IPS DF 6.9 (cell line): ENCODE results near the gene STAC3.

Experiments
- DNase-seq: peaks from one replicate; pipeline ENCODE4 v3.0.0-alpha.2; 2013; ENCODE audit warnings: low read depth, low spot score
- H3K27ac ChIP-seq: one replicate; pipeline ENCODE4 v1.5.1; 2013; ENCODE audit warnings: low read length, control low read depth
- H3K27me3 ChIP-seq: 2 replicates; pipeline ENCODE4 v1.6.1; 2013; ENCODE audit warnings: mild to moderate bottlenecking, low read length; ENCODE audit not compliant: control insufficient read depth, insufficient read depth
- H3K36me3 ChIP-seq: 2 replicates; pipeline ENCODE4 v1.6.1; 2013; ENCODE audit warnings: low read length; ENCODE audit not compliant: control insufficient read depth, insufficient read depth
- H3K4me1 ChIP-seq: 2 replicates; pipeline ENCODE4 v1.6.1; 2013; ENCODE audit warnings: low read length; ENCODE audit not compliant: control insufficient read depth, insufficient read depth
- H3K4me3 ChIP-seq: 2 replicates; pipeline ENCODE4 v1.5.1; 2013; ENCODE audit warnings: mild to moderate bottlenecking, low read length
- H3K9me3 ChIP-seq: 2 replicates; pipeline ENCODE4 v1.6.1; 2013; ENCODE audit warnings: low read length, inconsistent platforms; ENCODE audit not compliant: control insufficient read depth, insufficient read depth
- WGBS: extraction: QIAGEN DNeasy Blood & Tissue Kit; methylation state at CpG from one replicate; pipeline ENCODE4 v1.1.7; 2013; ENCODE audit warnings: mixed read lengths, missing lambda C conversion rate; ENCODE audit not compliant: insufficient read length, insufficient coverage; 5-methylcytosine and 5-hydroxymethylcytosine counted together

Gene STAC3

GRCh38 chr12:57241402-57242310 is 9.3 kb downstream of the STAC3 start:
- Histone ChIP-seq H3K36me3 (no peaks in the 10 kb centered on the region), H3K4me3 (no peak overlapping the region), H3K27me3 (peaks cover 48% of the 10 kb centered on the region), H3K9me3 (no peaks in the 10 kb centered on the region), H3K4me1 (peaks cover 15% of the 10 kb centered on the region), H3K27ac (no peak overlapping the region)
- DNase-seq = no peak
- WGBS = no CpG with 5 or more reads among the region's 48 CpGs

DNA sequence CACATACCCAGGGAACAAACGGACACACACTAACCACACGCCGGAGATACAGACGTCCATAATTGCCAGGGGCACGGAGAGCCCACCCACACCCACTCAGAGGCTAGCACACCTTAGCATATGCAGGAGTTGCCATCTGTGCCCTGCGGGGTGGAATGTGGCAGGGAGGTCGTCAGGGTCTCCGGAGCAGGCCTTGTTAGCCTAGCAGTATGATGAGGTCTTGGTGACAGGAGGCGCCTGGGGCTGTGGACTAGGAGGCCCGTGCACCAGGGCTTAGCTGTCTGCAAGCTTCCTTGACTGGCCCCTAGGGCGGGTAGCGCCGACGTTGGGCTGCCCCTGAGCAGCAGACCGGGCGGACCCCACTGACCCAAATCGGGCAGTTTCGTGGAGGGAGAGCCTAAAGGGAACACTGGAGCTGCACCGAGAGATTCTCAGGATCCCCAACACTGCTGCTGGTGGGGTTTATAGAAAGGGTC is 10.0 kb downstream of the STAC3 start:
- DNase-seq = no peak
- Histone ChIP-seq H3K27me3 (peaks cover 53% of the 10 kb centered on the region), H3K27ac (no peak overlapping the region), H3K4me3 (no peak overlapping the region), H3K36me3 (no peaks in the 10 kb centered on the region), H3K9me3 (no peaks in the 10 kb centered on the region), H3K4me1 (peaks cover 14% of the 10 kb centered on the region)
- WGBS = no CpG with 5 or more reads among the region's 19 CpGs

GRCh38 chr12:57240066-57240921 is 10.7 kb downstream of the STAC3 start:
- Histone ChIP-seq H3K36me3 (no peaks in the 10 kb centered on the region), H3K27me3 (peaks cover 57% of the 10 kb centered on the region), H3K4me1 (peaks cover 14% of the 10 kb centered on the region), H3K4me3 (peak overlapping the region; percentile 5; the same call in 1 of the 2 replicates), H3K9me3 (no peaks in the 10 kb centered on the region), H3K27ac (no peak overlapping the region)
- no peak for DNase-seq
- WGBS = no CpG with 5 or more reads among the region's 72 CpGs

DNA sequence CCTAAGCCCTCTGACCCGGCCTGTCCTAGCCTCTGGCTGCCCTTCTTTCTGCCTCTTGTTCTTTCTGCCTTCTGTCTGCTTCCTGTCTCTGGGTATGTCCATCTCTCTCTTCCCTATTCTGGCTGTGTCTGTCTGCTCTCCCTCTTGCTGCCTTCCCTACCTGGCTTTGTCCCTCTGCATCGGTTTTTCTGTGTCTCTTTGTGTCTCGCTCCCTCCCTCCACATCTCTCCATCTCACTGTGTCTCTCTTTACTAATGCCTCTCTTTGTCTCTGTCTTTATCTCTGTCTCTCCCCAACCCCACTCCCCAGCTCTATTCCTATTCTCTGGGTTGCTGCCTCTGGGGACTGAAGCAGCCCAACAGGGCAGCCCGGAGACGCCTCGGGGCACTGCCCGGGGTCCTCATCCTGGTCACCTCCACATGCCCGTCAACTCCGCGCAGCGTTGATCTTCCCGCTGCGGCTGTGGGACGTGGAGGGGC is 11.4 kb downstream of the STAC3 start:
- no CpG with 5 or more reads among the region's 14 CpGs for WGBS
- Histone ChIP-seq H3K9me3 (no peaks in the 10 kb centered on the region), H3K4me3 (peak overlapping the region; percentile 5; the same call in 1 of the 2 replicates), H3K27me3 (peaks cover 57% of the 10 kb centered on the region), H3K36me3 (no peaks in the 10 kb centered on the region), H3K4me1 (peaks cover 15% of the 10 kb centered on the region), H3K27ac (no peak overlapping the region)
- no peak for DNase-seq

DNA sequence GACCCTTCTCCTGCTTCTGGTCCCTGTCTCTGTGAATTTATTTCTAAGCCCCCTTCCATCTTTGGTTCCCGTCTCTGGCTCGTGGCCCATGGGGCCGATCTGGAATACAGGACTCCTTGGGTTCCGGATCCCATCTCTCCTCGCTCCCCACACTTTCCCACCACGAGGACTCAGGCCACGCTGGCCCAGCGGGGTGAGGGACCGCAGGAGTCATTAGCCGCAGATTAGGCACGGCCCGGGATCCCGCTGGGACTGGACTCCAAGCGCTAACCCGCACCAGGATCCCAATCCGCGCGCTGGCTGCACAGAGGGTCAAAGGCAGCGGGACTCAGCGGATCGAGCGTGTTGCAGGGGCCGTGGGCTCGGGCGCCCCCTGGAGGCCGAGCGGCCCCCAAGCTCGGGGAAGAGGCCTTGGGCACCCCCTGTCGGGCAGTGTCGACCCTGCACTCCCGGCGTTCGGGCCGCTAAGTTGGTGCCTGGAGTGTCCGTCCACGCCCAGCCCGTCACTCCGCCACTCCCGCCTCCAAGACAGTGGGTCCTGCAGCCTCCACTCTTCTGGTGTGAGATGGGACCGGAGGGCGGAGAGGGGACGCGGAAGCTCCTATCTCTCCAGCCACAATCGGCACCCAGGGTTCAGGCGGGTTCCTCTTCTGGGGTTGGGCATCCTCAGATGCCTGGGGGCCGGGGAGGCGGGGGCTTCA is 12.0 kb downstream of the STAC3 start:
- no peak for DNase-seq
- WGBS = no CpG with 5 or more reads among the region's 47 CpGs
- no peak overlapping the region for H3K27ac ChIP-seq
- H3K36me3 ChIP-seq = no peaks in the 10 kb centered on the region
- peak overlapping the region; percentile 27; the same call in 1 of the 2 replicates for H3K4me3 ChIP-seq
- H3K4me1 ChIP-seq = peaks cover 15% of the 10 kb centered on the region
- peaks cover 57% of the 10 kb centered on the region for H3K27me3 ChIP-seq
- H3K9me3 ChIP-seq = no peaks in the 10 kb centered on the region

- no peak for DNase-seq
- peaks cover 8% of the 10 kb centered on the region for H3K36me3 ChIP-seq
- no CpG with 5 or more reads among the region's 63 CpGs for WGBS
- H3K4me1 ChIP-seq = peaks cover 13% of the 10 kb centered on the region
- no peaks in the 10 kb centered on the region for H3K9me3 ChIP-seq
- H3K27ac ChIP-seq = no peak overlapping the region
- peak overlapping the region; percentile 27; the same call in 1 of the 2 replicates for H3K4me3 ChIP-seq
- peaks cover 57% of the 10 kb centered on the region for H3K27me3 ChIP-seq
Measured at GRCh38 chr12:57237932-57238853, 12.8 kb downstream of the STAC3 start.

GRCh38 chr12:57237596-57237931 is 13.4 kb downstream of the STAC3 start:
- no peak for DNase-seq
- H3K36me3 ChIP-seq = peaks cover 14% of the 10 kb centered on the region
- no peaks in the 10 kb centered on the region for H3K9me3 ChIP-seq
- H3K4me1 ChIP-seq = peaks cover 13% of the 10 kb centered on the region
- H3K27me3 ChIP-seq = peaks cover 57% of the 10 kb centered on the region
- H3K4me3 ChIP-seq = no peak overlapping the region
- WGBS = no CpG with 5 or more reads among the region's 5 CpGs
- H3K27ac ChIP-seq = no peak overlapping the region

- Histone ChIP-seq H3K27me3 (peaks cover 53% of the 10 kb centered on the region), H3K9me3 (no peaks in the 10 kb centered on the region), H3K36me3 (peaks cover 19% of the 10 kb centered on the region), H3K4me3 (no peak overlapping the region), H3K27ac (no peak overlapping the region), H3K4me1 (peaks cover 11% of the 10 kb centered on the region)
- no CpG with 5 or more reads among the region's 9 CpGs for WGBS
- no peak for DNase-seq
Measured at GRCh38 chr12:57236925-57237595, 13.9 kb downstream of the STAC3 start.
